Medulla oblongata (tissue), 1 donor: Measurements from ENCODE around the gene ZNF530.
A peak's percentile ranks its signal among the peaks of the same experiment; 100 is the strongest.

ENCODE experiments used
- DNase-seq: peaks from one replicate; pipeline ENCODE4 v3.0.0-alpha.2; 2015; ENCODE audit errors: extremely low spot score

Gene ZNF530

GRCh38 chr19:57599761-57600383 is at the start of gene ZNF530:
TSS of gene ZNF530 (plus strand) at chr19:57599885. CDS start at chr19:57604346, 4,461 bp downstream.
- DNase-seq: peak; percentile 97

DNA sequence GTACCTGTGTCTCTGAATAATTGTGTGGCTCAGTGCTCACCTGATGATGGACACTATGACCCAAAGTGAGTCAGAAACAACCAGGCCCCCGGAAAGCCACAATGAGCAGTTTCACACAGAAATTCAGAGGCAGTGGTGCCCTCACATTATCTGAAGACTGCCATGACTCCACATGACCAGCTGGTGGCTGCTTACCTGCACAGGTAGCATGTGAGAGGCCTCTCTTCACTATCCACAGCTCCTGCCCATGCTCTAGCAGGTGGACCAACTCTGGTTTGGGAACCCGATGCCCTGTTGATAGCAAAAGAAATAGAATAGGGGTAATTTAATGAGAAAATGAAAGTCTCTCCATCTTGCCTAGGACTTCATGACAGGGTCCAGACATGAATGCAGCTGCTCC is 47.3 kb upstream of the ZNF530 start:
- no peak for DNase-seq

- no peak for DNase-seq
These were observed 42.0 kb upstream of the ZNF530 start for GRCh38 chr19:57557659-57558058.

DNA sequence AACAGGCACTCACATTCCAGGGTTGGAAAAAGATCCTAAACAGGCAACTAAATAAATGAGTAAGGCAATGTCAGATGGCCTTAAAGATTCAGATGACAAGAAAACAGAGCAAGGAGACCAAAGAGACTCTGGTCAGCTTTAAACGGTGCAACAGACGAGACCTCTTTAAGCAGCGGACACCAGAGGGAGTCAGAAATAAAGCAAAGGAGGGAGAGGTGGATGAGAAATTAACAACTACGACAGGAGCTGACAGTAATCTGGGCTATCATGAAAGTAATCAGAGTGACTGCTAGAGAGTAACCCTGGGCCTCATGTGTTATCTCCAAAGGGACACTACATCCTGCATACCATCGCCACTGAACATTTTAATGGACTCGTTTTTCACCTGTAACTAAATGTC is 41.2 kb upstream of the ZNF530 start:
- no peak for DNase-seq

GRCh38 chr19:57559008-57559403 is 40.7 kb upstream of the ZNF530 start:
- no peak for DNase-seq

GRCh38 chr19:57559404-57560025 is 40.2 kb upstream of the ZNF530 start, which contains the start of gene ZNF550:
TSS of gene ZNF550 (minus strand) at chr19:57559863. CDS start at chr19:57559682, 181 bp downstream.
- peak; percentile 84 for DNase-seq

- no peak for DNase-seq
These were observed 39.6 kb upstream of the ZNF530 start for GRCh38 chr19:57560049-57560491.

GRCh38 chr19:57563547-57563946 is 36.1 kb upstream of the ZNF530 start:
- no peak for DNase-seq

DNA sequence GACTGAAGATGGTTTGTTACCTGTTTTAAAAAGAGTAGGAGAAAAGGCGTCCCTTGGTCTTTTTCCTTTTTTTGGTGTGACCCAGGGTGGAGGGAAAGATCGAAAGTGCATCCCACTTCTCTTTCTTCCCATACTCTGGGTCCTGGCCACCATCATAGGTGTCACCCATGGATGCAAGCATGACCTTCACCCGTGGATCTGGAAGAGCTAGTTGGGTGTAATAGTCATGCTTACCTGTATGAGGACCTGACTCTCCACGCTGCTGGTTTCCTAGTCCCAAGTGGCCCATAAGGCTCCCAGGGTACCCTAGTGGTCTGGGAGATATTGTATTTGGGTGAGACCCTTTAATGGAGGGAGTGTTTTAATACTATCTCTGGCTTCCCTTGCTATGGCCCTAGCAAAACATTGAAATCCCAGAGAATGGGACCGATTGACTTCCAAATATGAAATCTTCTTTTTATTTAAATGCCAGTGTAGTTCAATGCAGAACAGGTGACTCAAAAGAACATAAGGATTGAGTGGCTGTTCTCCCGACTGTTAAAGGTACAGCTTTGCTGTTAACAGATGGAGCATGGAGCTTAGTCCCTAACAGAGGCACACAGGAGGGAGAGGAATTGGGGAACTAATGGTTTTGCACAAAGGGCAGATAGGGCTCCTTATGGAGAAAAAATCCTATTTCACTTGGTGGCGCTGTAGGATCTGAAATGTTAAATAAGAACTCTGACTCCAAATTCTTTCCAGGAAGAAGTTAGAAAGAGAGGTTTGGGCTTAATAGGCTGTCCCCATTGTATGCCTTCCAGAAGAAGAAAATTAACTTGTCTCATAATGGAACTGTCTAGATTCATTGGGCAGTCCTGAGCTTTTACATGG is 33.1 kb upstream of the ZNF530 start:
- DNase-seq: no peak

DNA sequence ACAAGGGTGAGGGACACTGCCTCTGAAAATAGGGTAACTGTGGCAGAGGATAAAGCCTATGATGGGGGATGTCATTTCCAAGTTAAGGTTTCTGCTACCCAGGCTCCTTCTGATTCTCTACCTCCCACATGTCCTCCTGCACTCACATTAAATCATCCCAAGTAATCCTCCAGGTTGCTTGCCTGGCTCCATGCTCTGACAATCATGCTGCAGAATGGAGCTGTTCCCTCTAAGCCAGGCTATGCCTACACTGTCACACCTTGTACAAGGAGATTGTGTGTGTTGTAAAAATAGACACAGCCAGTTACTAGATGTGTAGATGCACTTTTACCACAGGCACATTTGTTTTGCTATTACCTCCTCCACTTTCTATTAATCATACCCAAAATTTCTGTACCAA is 29.0 kb upstream of the ZNF530 start:
- no peak for DNase-seq

DNA sequence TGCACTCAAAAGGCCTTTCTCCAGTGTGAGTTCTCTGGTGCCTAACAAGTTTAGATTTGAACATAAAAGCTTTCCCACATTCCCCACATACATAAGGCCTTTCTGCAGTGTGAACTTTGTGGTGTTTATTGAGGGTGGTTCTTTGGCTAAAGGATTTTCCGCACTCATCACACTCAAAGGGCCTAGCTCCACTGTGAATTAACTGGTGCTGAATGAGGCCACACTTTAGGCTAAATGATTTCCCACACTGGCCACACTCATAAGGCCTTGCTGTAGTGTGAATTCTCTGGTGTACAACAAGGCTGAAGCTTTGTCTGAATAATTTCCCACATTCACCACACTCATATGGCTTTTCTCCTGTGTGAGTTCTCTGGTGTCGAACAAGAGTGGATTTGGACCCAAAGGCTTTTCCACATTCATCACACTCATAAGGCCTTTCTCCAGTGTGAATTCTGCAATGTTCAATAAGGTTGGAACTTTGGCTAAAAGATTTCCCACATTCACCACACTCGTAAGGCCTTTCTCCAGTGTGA is 27.2 kb upstream of the ZNF530 start:
- no peak for DNase-seq

- no peak for DNase-seq
These were observed 23.0 kb upstream of the ZNF530 start for GRCh38 chr19:57576661-57577060.

GRCh38 chr19:57578487-57579205 is 21.0 kb upstream of the ZNF530 start, which contains the start of gene ZNF416:
TSS of gene ZNF416 (minus strand) at chr19:57578911. CDS start at chr19:57578704, 207 bp downstream.
- peak; percentile 99 for DNase-seq

GRCh38 chr19:57583104-57583520 is 16.6 kb upstream of the ZNF530 start:
- DNase-seq: no peak

GRCh38 chr19:57583521-57584416 is 15.9 kb upstream of the ZNF530 start, which contains the start of gene ZIK1:
TSS of gene ZIK1 (plus strand) at chr19:57584145. CDS start at chr19:57584357, 212 bp downstream.
- DNase-seq: peak; percentile 97

- no peak for DNase-seq
These were observed 12.2 kb upstream of the ZNF530 start for GRCh38 chr19:57587529-57587928.

DNA sequence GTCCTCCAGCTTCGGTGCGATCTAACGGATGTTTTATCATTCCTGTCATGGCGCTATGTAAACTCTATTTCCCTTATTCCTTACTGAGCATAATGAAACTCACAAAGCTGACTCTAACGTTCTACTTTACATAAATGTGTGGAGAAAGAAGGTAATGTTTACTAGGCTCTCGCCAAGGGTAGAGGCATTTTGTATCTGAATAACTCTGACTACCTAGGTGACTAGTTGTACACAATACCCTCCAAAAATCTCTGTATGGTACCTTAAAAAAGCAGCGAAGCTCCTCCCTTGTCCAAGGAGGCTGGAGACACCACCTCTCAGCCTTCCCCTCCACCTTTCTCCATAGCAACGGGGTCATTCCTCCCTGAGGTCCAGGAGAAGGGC is 316 bp upstream of the ZNF530 start:
- DNase-seq: peak; percentile 2

DNA sequence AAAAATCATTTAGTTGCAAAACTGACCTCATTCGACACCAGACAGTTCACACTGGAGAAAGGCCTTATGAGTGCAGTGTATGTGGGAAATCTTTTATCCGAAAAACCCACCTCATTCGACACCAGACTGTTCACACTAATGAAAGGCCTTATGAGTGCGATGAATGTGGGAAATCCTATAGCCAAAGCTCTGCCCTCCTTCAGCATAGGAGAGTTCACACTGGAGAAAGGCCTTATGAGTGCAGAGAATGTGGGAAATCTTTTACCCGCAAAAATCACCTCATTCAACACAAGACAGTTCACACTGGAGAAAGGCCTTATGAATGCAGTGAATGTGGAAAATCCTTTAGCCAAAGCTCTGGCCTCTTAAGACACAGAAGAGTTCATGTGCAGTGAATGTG is 7.2 kb downstream of the ZNF530 start:
- no peak for DNase-seq

DNA sequence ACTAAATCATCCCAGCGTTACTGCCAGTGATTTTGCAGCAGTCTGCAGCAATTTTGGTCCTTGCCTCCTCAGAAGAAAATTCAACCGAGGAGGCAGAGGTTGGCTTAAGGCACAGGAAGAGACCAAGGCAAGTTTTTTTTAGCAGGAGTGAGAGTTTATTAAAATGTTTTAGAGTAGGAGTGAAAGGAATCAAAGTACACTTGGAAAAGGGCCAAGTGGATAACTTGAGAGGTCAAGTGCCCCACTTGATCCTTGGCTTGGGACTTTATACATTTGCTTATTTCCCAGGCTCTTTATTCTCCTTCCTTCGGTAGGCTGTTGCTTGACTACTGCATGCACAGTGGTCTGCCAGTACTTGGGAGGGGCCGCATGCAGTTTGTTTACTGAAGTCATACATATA is 11.4 kb downstream of the ZNF530 start:
- no peak for DNase-seq
